Chondrocyte (in vitro differentiated cells): ENCODE measurements around the gene GRB7. TPM values are rescaled to one million over a fixed set of nuclear protein-coding genes. Genes with fewer than 3 reads are reported as not detected.

Experiments
- DNase-seq: peaks from one replicate; pipeline ENCODE4 v3.0.0; 2021; ENCODE audit warnings: mixed read lengths, low spot score
- H3K27ac Mint-ChIP-seq: one replicate; pipeline ENCODE4 v1.8.0; 2021; ENCODE audit warnings: mild to moderate bottlenecking, moderate library complexity, mixed read lengths; ENCODE audit not compliant: unreplicated experiment
- H3K27me3 Mint-ChIP-seq: 2 replicates; pipeline ENCODE4 v1.8.0; 2021; ENCODE audit warnings: low read depth, mixed read lengths
- H3K36me3 Mint-ChIP-seq: 2 replicates; pipeline ENCODE4 v1.8.0; 2021; ENCODE audit warnings: low read depth, mixed read lengths
- H3K4me1 Mint-ChIP-seq: 2 replicates; pipeline ENCODE4 v1.8.0; 2021; ENCODE audit warnings: low read depth, mild to moderate bottlenecking, mixed read lengths
- H3K4me3 Mint-ChIP-seq: one replicate; pipeline ENCODE4 v1.8.0; 2021; ENCODE audit warnings: mild to moderate bottlenecking, moderate library complexity, mixed read lengths; ENCODE audit not compliant: unreplicated experiment
- H3K9me3 Mint-ChIP-seq: 2 replicates; pipeline ENCODE4 v1.8.0; 2021; ENCODE audit warnings: low read depth, mixed read lengths
- CTCF ChIP-seq: fragments of 200-600 bp; sonication (generic); IDR thresholded peaks from 2 replicates; pipeline ENCODE4 v1.5.0; 2021; ENCODE audit warnings: antibody characterized with exemption, mild to moderate bottlenecking, moderate library complexity
- total RNA-seq: library from RNA; stranded (reverse); gene quantifications from 3 replicates; pipeline ENCODE4 v1.2.1, GENCODE V29; 2021

The GRB7 gene
- total RNA-seq, 1 donor from 2014 or later = not detected

DNA sequence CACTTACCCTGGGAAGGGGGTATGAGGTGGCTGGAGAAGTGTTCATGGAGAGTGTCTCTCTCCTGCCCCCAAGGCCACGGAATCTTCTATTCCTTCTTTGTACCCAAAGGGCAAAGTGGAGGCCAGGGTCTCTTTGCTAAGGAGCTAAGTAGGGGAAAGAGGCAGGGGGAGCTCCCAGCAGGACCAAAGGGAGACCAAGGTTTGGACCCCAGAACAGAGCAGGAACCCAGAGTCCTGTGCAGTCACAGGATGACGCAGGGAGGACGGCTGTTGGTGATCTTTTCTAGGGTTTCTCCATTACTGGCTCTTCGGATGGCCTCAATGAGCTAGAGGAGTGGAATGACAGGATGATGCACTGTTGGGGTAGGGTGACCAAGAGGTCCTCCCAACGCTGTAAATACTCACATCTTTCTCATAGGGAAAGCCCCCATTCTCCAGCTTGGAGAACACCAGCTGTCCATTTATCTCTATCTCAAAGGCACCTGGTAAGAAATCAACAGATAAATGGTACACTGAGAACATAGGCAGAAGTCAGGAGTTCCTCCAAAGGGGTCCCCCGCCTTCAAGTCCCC is 8.4 kb upstream of the GRB7 start:
- Mint-ChIP-seq H3K9me3 (no peaks in the 10 kb centered on the region), H3K36me3 (peaks cover 14% of the 10 kb centered on the region), H3K4me3 (peak overlapping the region; percentile 84), H3K27me3 (no peaks in the 10 kb centered on the region), H3K27ac (peak overlapping the region; percentile 78), H3K4me1 (peaks cover 11% of the 10 kb centered on the region)
- DNase-seq = no peak
- no peak for TF ChIP-seq CTCF

DNA sequence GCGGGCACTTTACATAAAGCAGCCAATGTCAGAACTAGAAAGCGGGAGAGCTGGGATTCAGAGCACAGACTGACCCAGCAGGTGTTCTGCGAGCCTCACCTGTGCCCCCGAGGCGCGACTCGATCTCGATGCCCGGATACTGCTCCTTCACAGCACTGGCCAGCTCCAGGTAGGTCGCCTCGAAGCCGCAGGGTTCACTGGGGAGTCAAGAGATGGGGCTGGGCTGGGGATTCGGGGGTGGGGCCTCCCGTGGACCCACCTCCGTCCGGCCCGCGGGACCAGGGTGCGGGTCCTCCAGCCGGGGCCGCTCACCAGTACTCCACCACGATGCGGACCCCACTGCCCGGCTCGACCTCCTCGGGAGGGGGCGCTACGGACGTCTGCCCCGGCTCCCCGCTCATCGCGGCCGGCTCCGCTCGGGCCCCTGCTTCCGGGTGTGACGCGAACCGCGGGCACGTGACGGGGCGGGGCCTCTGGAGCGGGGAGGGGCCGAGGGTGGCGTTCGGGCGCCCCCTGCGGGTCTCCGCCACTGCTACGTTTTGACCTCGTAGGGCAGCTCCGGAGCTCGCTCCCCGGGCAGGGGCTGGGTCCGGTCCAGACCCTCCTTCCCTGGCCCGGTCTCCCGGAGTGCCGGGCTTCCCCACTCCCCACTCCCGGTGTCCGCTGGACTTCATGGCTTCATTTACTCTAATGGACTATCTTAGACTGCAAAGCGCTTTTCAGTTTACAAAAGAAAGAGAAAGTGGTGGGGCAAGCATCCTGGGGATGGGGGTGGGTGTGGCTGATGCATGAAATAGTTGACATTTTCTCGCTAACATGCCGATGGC is 7.4 kb upstream of the GRB7 start, which contains the start of gene MIEN1:
Gene MIEN1, minus strand, starts transcription at position 438 of the 827 bp plus-strand sequence. Its CDS starts 37 bp downstream, at position 401.
- no peak for DNase-seq
- Mint-ChIP-seq H3K4me3 (peak within 1 kb of the TSS; percentile 84), H3K27me3 (peaks cover 2% of the 10 kb centered on the region), H3K4me1 (peaks cover 11% of the 10 kb centered on the region), H3K36me3 (peaks cover 9% of the 10 kb centered on the region), H3K9me3 (no peaks in the 10 kb centered on the region), H3K27ac (peak within 1 kb of the TSS; percentile 78)
- TF ChIP-seq CTCF = peak; percentile 96

DNA sequence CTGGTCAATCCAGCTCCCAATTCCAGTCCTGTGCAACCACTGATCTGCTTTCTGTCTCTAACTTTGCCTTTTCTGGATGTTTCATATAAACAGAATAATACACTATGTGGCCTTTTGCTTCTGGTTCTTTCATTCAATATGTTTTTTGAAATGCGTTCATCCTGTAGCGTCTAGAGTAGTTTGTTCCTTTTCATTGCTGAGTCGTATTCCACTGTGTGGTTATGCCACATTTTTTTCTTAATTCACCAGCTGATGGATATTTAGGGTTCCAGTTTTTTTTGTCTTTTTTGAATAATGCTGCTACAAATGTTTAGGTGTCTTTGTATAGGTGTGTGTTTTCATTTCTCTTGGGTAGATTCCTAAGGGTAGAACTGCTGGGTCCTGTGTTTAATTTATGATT is 5.2 kb upstream of the GRB7 start:
- no peak for DNase-seq
- no peaks in the 10 kb centered on the region for H3K9me3 Mint-ChIP-seq
- no peak overlapping the region for H3K27ac Mint-ChIP-seq
- peaks cover 4% of the 10 kb centered on the region for H3K27me3 Mint-ChIP-seq
- no peak for TF ChIP-seq CTCF
- no peak overlapping the region for H3K4me3 Mint-ChIP-seq
- peaks cover 11% of the 10 kb centered on the region for H3K4me1 Mint-ChIP-seq
- peaks cover 1% of the 10 kb centered on the region for H3K36me3 Mint-ChIP-seq

GRCh38 chr17:39735882-39736281 is 1.9 kb upstream of the GRB7 start:
- H3K27me3 Mint-ChIP-seq = peaks cover 13% of the 10 kb centered on the region
- no peaks in the 10 kb centered on the region for H3K36me3 Mint-ChIP-seq
- H3K4me3 Mint-ChIP-seq = no peak overlapping the region
- DNase-seq = no peak
- TF ChIP-seq CTCF = no peak
- no peak overlapping the region for H3K27ac Mint-ChIP-seq
- no peaks in the 10 kb centered on the region for H3K9me3 Mint-ChIP-seq
- peaks cover 24% of the 10 kb centered on the region for H3K4me1 Mint-ChIP-seq

DNA sequence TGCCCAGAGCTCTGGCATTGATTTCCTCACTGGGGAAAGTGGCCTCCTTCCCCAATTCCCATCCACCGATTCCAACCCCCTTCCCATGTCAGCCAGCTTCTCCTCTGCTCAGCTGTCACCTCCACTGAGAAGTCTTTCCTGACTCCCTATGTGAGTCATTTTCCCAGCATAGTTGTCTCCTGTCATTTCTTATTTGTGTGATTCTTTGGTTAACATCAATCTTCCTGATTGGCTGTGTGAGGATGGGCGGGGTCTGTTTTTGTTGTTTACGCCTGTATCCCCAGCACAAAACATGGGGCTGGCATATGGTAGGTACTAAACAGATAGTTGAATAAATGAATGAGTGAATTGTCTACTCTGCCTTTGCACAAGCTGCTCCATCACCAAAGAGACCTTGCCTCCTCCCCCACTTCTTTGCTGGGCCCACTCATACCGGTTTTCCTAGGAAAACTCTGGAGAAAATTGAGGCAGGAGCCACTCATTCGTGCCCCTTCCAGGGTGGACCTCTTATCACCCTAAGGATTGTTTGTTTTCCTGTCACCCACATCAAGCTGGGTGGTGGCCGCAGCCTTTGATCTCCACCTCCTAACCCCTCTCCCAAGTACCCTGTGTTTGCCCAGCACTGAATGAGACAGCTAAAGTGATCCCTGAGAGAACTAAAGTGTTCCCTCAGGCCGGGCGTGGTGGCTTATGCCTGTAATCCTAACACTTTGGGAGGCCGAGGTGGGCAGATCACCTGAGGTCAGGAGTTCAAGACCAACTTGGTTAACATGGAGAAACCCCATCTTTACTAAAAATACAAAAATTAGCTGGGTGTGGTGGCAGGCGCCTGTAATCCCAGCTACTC is 1.2 kb upstream of the GRB7 start:
- Mint-ChIP-seq H3K4me3 (no peak overlapping the region), H3K36me3 (no peaks in the 10 kb centered on the region), H3K9me3 (no peaks in the 10 kb centered on the region), H3K27me3 (peaks cover 13% of the 10 kb centered on the region), H3K4me1 (peaks cover 27% of the 10 kb centered on the region), H3K27ac (no peak overlapping the region)
- TF ChIP-seq CTCF = no peak
- DNase-seq = no peak
